HG02798 (cell line): ENCODE data around the gene RNF10.
"Not testable (repeated sequence)": the region's sequence is repeated elsewhere in the genome, so short reads cannot be mapped to it uniquely, and the experiment has no call there.

Experiments
- ATAC-seq: cut with Tn5 transposase; IDR thresholded peaks from one replicate; pipeline ENCODE4 v1.9.1; 2021; ENCODE audit warnings: mild to moderate bottlenecking; ENCODE audit not compliant: unreplicated experiment, poor library complexity

Gene RNF10

GRCh38 chr12:120534203-120534702 lies at the start of gene RNF10:
RNF10 (plus strand) TSS chr12:120534356; CDS start chr12:120534812, 456 bp downstream.
- peak; percentile 78 for ATAC-seq

GRCh38 chr12:120485961-120486881 lies 47.9 kb upstream of the RNF10 start:
- ATAC-seq = no peak

- ATAC-seq = not testable (repeated sequence)
Measured at GRCh38 chr12:120487552-120487951, 46.6 kb upstream of the RNF10 start.

GRCh38 chr12:120488057-120488640 lies 46.0 kb upstream of the RNF10 start:
- ATAC-seq = no peak

- no peak for ATAC-seq
Measured at GRCh38 chr12:120489018-120489417, 45.1 kb upstream of the RNF10 start.

- no peak for ATAC-seq
Measured at GRCh38 chr12:120490325-120490724, 43.8 kb upstream of the RNF10 start.

- ATAC-seq = no peak
Measured at GRCh38 chr12:120490833-120491512, 43.2 kb upstream of the RNF10 start.

- peak; percentile 10 for ATAC-seq
Measured at GRCh38 chr12:120495186-120495730, 38.9 kb upstream of the RNF10 start.

- peak; percentile 96 for ATAC-seq
Measured at GRCh38 chr12:120495731-120496412, 38.3 kb upstream of the RNF10 start, which contains the start of gene DYNLL1. DYNLL1 (plus strand) TSS chr12:120496113; CDS start chr12:120496422, 309 bp downstream.

- peak; percentile 10 for ATAC-seq
Measured at GRCh38 chr12:120496413-120497340, 37.5 kb upstream of the RNF10 start.

- ATAC-seq = no peak
Measured at GRCh38 chr12:120497524-120498150, 36.5 kb upstream of the RNF10 start.

GRCh38 chr12:120498870-120499515 lies 35.2 kb upstream of the RNF10 start:
- ATAC-seq = no peak

GRCh38 chr12:120500581-120500980 lies 33.6 kb upstream of the RNF10 start:
- ATAC-seq = no peak

GRCh38 chr12:120504587-120504986 lies 29.6 kb upstream of the RNF10 start:
- no peak for ATAC-seq

GRCh38 chr12:120508537-120508936 lies 25.6 kb upstream of the RNF10 start:
- no peak for ATAC-seq

- ATAC-seq = no peak
Measured at GRCh38 chr12:120514002-120514401, 20.2 kb upstream of the RNF10 start.

GRCh38 chr12:120515496-120515895 lies 18.7 kb upstream of the RNF10 start:
- no peak for ATAC-seq

- not testable (repeated sequence) for ATAC-seq
Measured at GRCh38 chr12:120519324-120519723, 14.8 kb upstream of the RNF10 start.
